ENCODE measurements around the gene BCL7C. TPM values are rescaled to one million over a fixed set of nuclear protein-coding genes. Genes with fewer than 3 reads are reported as not detected.

BCL7C gene
- total and polyA plus RNA-seq, 2 of the 13 experiments (the other 11 are each of a cell fraction or from before 2014, with no cell fraction given): 17.7 to 33.8 TPM

DNA sequence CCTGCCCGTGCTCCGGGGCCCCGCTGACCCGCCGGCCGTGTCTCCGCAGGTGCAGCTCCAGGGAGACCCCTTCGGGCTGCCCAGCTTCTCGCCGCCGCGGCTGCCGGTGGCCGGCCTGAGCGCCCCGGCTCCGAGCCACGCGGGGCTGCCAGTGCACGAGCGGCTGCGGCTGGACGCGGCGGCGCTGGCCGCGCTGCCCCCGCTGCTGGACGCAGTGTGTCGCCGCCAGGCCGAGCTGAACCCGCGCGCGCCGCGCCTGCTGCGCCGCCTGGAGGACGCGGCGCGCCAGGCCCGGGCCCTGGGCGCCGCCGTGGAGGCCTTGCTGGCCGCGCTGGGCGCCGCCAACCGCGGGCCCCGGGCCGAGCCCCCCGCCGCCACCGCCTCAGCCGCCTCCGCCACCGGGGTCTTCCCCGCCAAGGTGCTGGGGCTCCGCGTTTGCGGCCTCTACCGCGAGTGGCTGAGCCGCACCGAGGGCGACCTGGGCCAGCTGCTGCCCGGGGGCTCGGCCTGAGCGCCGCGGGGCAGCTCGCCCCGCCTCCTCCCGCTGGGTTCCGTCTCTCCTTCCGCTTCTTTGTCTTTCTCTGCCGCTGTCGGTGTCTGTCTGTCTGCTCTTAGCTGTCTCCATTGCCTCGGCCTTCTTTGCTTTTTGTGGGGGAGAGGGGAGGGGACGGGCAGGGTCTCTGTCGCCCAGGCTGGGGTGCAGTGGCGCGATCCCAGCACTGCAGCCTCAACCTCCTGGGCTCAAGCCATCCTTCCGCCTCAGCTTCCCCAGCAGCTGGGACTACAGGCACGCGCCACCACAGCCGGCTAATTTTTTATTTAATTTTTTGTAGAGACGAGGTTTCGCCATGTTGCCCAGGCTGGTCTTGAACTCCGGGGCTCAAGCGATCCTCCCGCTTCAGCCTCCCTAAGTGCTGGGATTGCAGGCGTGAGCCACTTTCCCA, 8.4 kb upstream of the BCL7C start (continued):
- TF ChIP-seq, protein P1, sequence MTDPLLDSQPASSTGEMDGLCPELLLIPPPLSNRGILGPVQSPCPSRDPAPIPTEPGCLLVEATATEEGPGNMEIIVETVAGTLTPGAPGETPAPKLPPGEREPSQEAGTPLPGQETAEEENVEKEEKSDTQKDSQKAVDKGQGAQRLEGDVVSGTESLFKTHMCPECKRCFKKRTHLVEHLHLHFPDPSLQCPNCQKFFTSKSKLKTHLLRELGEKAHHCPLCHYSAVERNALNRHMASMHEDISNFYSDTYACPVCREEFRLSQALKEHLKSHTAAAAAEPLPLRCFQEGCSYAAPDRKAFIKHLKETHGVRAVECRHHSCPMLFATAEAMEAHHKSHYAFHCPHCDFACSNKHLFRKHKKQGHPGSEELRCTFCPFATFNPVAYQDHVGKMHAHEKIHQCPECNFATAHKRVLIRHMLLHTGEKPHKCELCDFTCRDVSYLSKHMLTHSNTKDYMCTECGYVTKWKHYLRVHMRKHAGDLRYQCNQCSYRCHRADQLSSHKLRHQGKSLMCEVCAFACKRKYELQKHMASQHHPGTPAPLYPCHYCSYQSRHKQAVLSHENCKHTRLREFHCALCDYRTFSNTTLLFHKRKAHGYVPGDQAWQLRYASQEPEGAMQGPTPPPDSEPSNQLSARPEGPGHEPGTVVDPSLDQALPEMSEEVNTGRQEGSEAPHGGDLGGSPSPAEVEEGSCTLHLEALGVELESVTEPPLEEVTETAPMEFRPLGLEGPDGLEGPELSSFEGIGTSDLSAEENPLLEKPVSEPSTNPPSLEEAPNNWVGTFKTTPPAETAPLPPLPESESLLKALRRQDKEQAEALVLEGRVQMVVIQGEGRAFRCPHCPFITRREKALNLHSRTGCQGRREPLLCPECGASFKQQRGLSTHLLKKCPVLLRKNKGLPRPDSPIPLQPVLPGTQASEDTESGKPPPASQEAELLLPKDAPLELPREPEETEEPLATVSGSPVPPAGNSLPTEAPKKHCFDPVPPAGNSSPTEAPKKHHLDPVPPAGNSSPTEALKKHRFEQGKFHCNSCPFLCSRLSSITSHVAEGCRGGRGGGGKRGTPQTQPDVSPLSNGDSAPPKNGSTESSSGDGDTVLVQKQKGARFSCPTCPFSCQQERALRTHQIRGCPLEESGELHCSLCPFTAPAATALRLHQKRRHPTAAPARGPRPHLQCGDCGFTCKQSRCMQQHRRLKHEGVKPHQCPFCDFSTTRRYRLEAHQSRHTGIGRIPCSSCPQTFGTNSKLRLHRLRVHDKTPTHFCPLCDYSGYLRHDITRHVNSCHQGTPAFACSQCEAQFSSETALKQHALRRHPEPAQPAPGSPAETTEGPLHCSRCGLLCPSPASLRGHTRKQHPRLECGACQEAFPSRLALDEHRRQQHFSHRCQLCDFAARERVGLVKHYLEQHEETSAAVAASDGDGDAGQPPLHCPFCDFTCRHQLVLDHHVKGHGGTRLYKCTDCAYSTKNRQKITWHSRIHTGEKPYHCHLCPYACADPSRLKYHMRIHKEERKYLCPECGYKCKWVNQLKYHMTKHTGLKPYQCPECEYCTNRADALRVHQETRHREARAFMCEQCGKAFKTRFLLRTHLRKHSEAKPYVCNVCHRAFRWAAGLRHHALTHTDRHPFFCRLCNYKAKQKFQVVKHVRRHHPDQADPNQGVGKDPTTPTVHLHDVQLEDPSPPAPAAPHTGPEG (CRISPR knock-in tag; IDR thresholded peaks at IDR 0.05): no peak
- TF ChIP-seq ZNF788 (CRISPR knock-in tag; IDR thresholded peaks at IDR 0.05; ENCODE audit: borderline replicate concordance) (no peak), ZNF264 (CRISPR knock-in tag; IDR thresholded peaks at IDR 0.05) (no peak), ZNF749 (CRISPR knock-in tag; IDR thresholded peaks at IDR 0.05; ENCODE audit: borderline replicate concordance) (no peak), NFE2L2 (IDR thresholded peaks at IDR 0.05; ENCODE audit: low read length) (no peak), MXI1 (IDR thresholded peaks at IDR 0.05; ENCODE audit: borderline replicate concordance, low read depth, low read length) (peak; percentile 58; the same call in 2 of the 3 replicates), ZNF891 (CRISPR knock-in tag; IDR thresholded peaks at IDR 0.05) (no peak), ZSCAN31 (CRISPR knock-in tag; IDR thresholded peaks at IDR 0.05; ENCODE audit: low read depth) (no peak)
- TF ChIP-seq, protein P2, sequence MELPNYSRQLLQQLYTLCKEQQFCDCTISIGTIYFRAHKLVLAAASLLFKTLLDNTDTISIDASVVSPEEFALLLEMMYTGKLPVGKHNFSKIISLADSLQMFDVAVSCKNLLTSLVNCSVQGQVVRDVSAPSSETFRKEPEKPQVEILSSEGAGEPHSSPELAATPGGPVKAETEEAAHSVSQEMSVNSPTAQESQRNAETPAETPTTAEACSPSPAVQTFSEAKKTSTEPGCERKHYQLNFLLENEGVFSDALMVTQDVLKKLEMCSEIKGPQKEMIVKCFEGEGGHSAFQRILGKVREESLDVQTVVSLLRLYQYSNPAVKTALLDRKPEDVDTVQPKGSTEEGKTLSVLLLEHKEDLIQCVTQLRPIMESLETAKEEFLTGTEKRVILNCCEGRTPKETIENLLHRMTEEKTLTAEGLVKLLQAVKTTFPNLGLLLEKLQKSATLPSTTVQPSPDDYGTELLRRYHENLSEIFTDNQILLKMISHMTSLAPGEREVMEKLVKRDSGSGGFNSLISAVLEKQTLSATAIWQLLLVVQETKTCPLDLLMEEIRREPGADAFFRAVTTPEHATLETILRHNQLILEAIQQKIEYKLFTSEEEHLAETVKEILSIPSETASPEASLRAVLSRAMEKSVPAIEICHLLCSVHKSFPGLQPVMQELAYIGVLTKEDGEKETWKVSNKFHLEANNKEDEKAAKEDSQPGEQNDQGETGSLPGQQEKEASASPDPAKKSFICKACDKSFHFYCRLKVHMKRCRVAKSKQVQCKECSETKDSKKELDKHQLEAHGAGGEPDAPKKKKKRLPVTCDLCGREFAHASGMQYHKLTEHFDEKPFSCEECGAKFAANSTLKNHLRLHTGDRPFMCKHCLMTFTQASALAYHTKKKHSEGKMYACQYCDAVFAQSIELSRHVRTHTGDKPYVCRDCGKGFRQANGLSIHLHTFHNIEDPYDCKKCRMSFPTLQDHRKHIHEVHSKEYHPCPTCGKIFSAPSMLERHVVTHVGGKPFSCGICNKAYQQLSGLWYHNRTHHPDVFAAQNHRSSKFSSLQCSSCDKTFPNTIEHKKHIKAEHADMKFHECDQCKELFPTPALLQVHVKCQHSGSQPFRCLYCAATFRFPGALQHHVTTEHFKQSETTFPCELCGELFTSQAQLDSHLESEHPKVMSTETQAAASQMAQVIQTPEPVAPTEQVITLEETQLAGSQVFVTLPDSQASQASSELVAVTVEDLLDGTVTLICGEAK (IDR thresholded peaks at IDR 0.05): no peak
- TF ChIP-seq, protein P2 (CRISPR knock-in tag; IDR thresholded peaks at IDR 0.05): no peak
- TF ChIP-seq, protein P3, sequence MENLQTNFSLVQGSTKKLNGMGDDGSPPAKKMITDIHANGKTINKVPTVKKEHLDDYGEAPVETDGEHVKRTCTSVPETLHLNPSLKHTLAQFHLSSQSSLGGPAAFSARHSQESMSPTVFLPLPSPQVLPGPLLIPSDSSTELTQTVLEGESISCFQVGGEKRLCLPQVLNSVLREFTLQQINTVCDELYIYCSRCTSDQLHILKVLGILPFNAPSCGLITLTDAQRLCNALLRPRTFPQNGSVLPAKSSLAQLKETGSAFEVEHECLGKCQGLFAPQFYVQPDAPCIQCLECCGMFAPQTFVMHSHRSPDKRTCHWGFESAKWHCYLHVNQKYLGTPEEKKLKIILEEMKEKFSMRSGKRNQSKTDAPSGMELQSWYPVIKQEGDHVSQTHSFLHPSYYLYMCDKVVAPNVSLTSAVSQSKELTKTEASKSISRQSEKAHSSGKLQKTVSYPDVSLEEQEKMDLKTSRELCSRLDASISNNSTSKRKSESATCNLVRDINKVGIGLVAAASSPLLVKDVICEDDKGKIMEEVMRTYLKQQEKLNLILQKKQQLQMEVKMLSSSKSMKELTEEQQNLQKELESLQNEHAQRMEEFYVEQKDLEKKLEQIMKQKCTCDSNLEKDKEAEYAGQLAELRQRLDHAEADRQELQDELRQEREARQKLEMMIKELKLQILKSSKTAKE (CRISPR knock-in tag; IDR thresholded peaks at IDR 0.05; ENCODE audit: borderline replicate concordance): no peak

All from HepG2 (cell line).